ENCODE data around the gene VAC14.
A peak's percentile ranks its signal among the peaks of the same experiment; 100 is the strongest.

VAC14 gene

GRCh38 chr16:70692130-70692872 is 108.7 kb downstream of the VAC14 start:
- no peaks in the 10 kb centered on the region for H3K27me3 ChIP-seq (ENCODE audit: control insufficient read depth in 1 of 2, insufficient read depth in 2 of 2, low read length in 2 of 2)
- no peaks in the 10 kb centered on the region for H3K9me3 ChIP-seq (ENCODE audit: low read length)
- H3K9ac ChIP-seq (ENCODE audit: low read length) = peak overlapping the region; percentile 35
- H3K36me3 ChIP-seq (ENCODE audit: insufficient read depth, low read length) = no peaks in the 10 kb centered on the region
- peaks cover 100% of the 10 kb centered on the region for H3K4me1 ChIP-seq (ENCODE audit: insufficient read depth, low read length)
- peak overlapping the region; percentile 93 for H3K27ac ChIP-seq (ENCODE audit: low read depth, low read length)
- H3K4me3 ChIP-seq (ENCODE audit: low read depth in 1 of 2, low read length in 2 of 2) = no peak overlapping the region

- Histone ChIP-seq H3K27me3 (ENCODE audit: control insufficient read depth in 1 of 2, insufficient read depth in 2 of 2, low read length in 2 of 2) (no peaks in the 10 kb centered on the region), H3K9me3 (ENCODE audit: low read length) (no peaks in the 10 kb centered on the region), H3K4me3 (ENCODE audit: low read depth in 1 of 2, low read length in 2 of 2) (peak overlapping the region in 1 of 2 donors; percentile 27), H3K4me1 (ENCODE audit: insufficient read depth, low read length) (peaks cover 100% of the 10 kb centered on the region), H3K27ac (ENCODE audit: low read depth, low read length) (peak overlapping the region; percentile 93), H3K36me3 (ENCODE audit: insufficient read depth, low read length) (no peaks in the 10 kb centered on the region), H3K9ac (ENCODE audit: low read length) (peak overlapping the region; percentile 35)
Measured at GRCh38 chr16:70691223-70692129, 109.5 kb downstream of the VAC14 start.

GRCh38 chr16:70689970-70690891 is 110.7 kb downstream of the VAC14 start:
- Histone ChIP-seq H3K27me3 (ENCODE audit: control insufficient read depth in 1 of 2, insufficient read depth in 2 of 2, low read length in 2 of 2) (no peaks in the 10 kb centered on the region), H3K36me3 (ENCODE audit: insufficient read depth, low read length) (no peaks in the 10 kb centered on the region), H3K9ac (ENCODE audit: low read length) (peak overlapping the region; percentile 23), H3K4me1 (ENCODE audit: insufficient read depth, low read length) (peaks cover 91% of the 10 kb centered on the region), H3K4me3 (ENCODE audit: low read depth in 1 of 2, low read length in 2 of 2) (peak overlapping the region in 1 of 2 donors; percentile 27), H3K9me3 (ENCODE audit: low read length) (no peaks in the 10 kb centered on the region), H3K27ac (ENCODE audit: low read depth, low read length) (peak overlapping the region; percentile 93)

- Histone ChIP-seq H3K36me3 (ENCODE audit: insufficient read depth, low read length) (no peaks in the 10 kb centered on the region), H3K4me3 (ENCODE audit: low read depth in 1 of 2, low read length in 2 of 2) (peak overlapping the region in 1 of 2 donors; percentile 7), H3K9me3 (ENCODE audit: low read length) (no peaks in the 10 kb centered on the region), H3K9ac (ENCODE audit: low read length) (no peak overlapping the region), H3K27me3 (ENCODE audit: control insufficient read depth in 1 of 2, insufficient read depth in 2 of 2, low read length in 2 of 2) (no peaks in the 10 kb centered on the region), H3K27ac (ENCODE audit: low read depth, low read length) (peak overlapping the region; percentile 93), H3K4me1 (ENCODE audit: insufficient read depth, low read length) (peaks cover 86% of the 10 kb centered on the region)
Measured at GRCh38 chr16:70689035-70689969, 111.7 kb downstream of the VAC14 start.

- H3K27ac ChIP-seq (ENCODE audit: low read depth, low read length) = peak overlapping the region; percentile 93
- no peaks in the 10 kb centered on the region for H3K9me3 ChIP-seq (ENCODE audit: low read length)
- peaks cover 84% of the 10 kb centered on the region for H3K4me1 ChIP-seq (ENCODE audit: insufficient read depth, low read length)
- no peaks in the 10 kb centered on the region for H3K36me3 ChIP-seq (ENCODE audit: insufficient read depth, low read length)
- H3K9ac ChIP-seq (ENCODE audit: low read length) = peak overlapping the region; percentile 27
- H3K27me3 ChIP-seq (ENCODE audit: control insufficient read depth in 1 of 2, insufficient read depth in 2 of 2, low read length in 2 of 2) = no peaks in the 10 kb centered on the region
- H3K4me3 ChIP-seq (ENCODE audit: low read depth in 1 of 2, low read length in 2 of 2) = peak overlapping the region in 1 of 2 donors; percentile 7
Measured at GRCh38 chr16:70688246-70688742, 112.7 kb downstream of the VAC14 start.

- peak overlapping the region; percentile 27 for H3K9ac ChIP-seq (ENCODE audit: low read length)
- no peaks in the 10 kb centered on the region for H3K27me3 ChIP-seq (ENCODE audit: control insufficient read depth in 1 of 2, insufficient read depth in 2 of 2, low read length in 2 of 2)
- no peak overlapping the region for H3K4me3 ChIP-seq (ENCODE audit: low read depth in 1 of 2, low read length in 2 of 2)
- no peaks in the 10 kb centered on the region for H3K9me3 ChIP-seq (ENCODE audit: low read length)
- H3K4me1 ChIP-seq (ENCODE audit: insufficient read depth, low read length) = peaks cover 84% of the 10 kb centered on the region
- peak overlapping the region; percentile 93 for H3K27ac ChIP-seq (ENCODE audit: low read depth, low read length)
- peaks cover 5% of the 10 kb centered on the region for H3K36me3 ChIP-seq (ENCODE audit: insufficient read depth, low read length)
Measured at GRCh38 chr16:70687671-70688245, 113.2 kb downstream of the VAC14 start.

GRCh38 chr16:70687102-70687511 is 113.9 kb downstream of the VAC14 start:
- Histone ChIP-seq H3K4me3 (ENCODE audit: low read depth in 1 of 2, low read length in 2 of 2) (peak overlapping the region in 1 of 2 donors; percentile 63), H3K4me1 (ENCODE audit: insufficient read depth, low read length) (peaks cover 84% of the 10 kb centered on the region), H3K9ac (ENCODE audit: low read length) (peak overlapping the region; percentile 27), H3K27me3 (ENCODE audit: control insufficient read depth in 1 of 2, insufficient read depth in 2 of 2, low read length in 2 of 2) (no peaks in the 10 kb centered on the region), H3K27ac (ENCODE audit: low read depth, low read length) (peak overlapping the region; percentile 92), H3K9me3 (ENCODE audit: low read length) (no peaks in the 10 kb centered on the region), H3K36me3 (ENCODE audit: insufficient read depth, low read length) (peaks cover 8% of the 10 kb centered on the region)

- Histone ChIP-seq H3K36me3 (ENCODE audit: insufficient read depth, low read length) (peaks cover 8% of the 10 kb centered on the region), H3K27me3 (ENCODE audit: control insufficient read depth in 1 of 2, insufficient read depth in 2 of 2, low read length in 2 of 2) (no peaks in the 10 kb centered on the region), H3K4me1 (ENCODE audit: insufficient read depth, low read length) (peaks cover 84% of the 10 kb centered on the region), H3K9ac (ENCODE audit: low read length) (peak overlapping the region; percentile 78), H3K27ac (ENCODE audit: low read depth, low read length) (peak overlapping the region; percentile 92), H3K9me3 (ENCODE audit: low read length) (no peaks in the 10 kb centered on the region), H3K4me3 (ENCODE audit: low read depth in 1 of 2, low read length in 2 of 2) (peak overlapping the region; percentile 36 to 63)
Measured at GRCh38 chr16:70686376-70687101, 114.4 kb downstream of the VAC14 start.

GRCh38 chr16:70685938-70686375 is 115.0 kb downstream of the VAC14 start, which contains the start of gene MTSS2:
MTSS2 (minus strand) TSS chr16:70686053; CDS start chr16:70685791, 262 bp downstream.
- peaks cover 8% of the 10 kb centered on the region for H3K36me3 ChIP-seq (ENCODE audit: insufficient read depth, low read length)
- H3K9me3 ChIP-seq (ENCODE audit: low read length) = no peaks in the 10 kb centered on the region
- H3K9ac ChIP-seq (ENCODE audit: low read length) = peak within 1 kb of the TSS; percentile 92
- H3K4me3 ChIP-seq (ENCODE audit: low read depth in 1 of 2, low read length in 2 of 2) = peak within 1 kb of the TSS; percentile 63 to 92
- no peaks in the 10 kb centered on the region for H3K27me3 ChIP-seq (ENCODE audit: control insufficient read depth in 1 of 2, insufficient read depth in 2 of 2, low read length in 2 of 2)
- peaks cover 84% of the 10 kb centered on the region for H3K4me1 ChIP-seq (ENCODE audit: insufficient read depth, low read length)
- H3K27ac ChIP-seq (ENCODE audit: low read depth, low read length) = peak within 1 kb of the TSS; percentile 96
